ENCODE data around the gene IMMP2L. TPM values are rescaled to one million over a fixed set of nuclear protein-coding genes. Genes with fewer than 3 reads are reported as not detected.

The IMMP2L gene
- total RNA-seq, 4 donors from 2014 or later: 19.0 to 37.2 (median 21.3) TPM

GRCh38 chr7:111477462-111478225, 84.6 kb downstream of the IMMP2L start:
- no peak for TF ChIP-seq CTCF (IDR thresholded peaks at IDR 0.05; ENCODE audit: low read depth)

DNA sequence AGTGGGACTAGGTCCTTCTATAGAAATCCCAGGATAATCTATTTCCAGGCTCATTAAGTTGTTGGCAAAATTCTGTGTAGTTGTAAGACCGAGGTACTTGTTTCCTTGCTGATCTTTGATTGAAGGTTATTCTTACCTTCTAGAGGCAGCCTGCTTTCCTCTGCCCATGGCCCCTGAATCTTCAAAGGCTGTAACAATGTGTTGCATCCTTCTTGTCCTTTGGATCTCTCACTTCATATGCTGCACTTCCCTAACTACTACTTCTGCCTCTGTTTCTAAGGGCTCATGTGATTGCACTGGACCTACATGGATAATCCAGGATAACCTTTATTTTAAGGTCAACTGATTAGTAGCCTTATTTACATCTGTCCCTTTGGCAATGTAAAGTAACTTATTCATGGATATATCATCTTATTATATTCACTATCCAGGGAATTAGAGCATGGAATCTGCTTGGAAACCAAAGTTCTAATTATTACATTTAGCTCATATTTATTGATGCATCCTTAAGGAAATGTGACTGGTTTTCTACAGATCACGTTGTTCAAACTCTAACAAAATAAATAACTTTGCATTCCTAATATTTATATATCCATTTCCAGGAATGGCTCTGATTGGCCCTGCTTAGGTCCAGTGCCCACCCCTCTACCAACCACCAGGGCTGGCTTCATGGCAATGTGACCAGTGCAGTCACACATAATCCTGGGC, 85.6 kb downstream of the IMMP2L start:
- TF ChIP-seq CTCF (IDR thresholded peaks at IDR 0.05; ENCODE audit: low read depth): no peak

GRCh38 chr7:111475959-111476358, 86.3 kb downstream of the IMMP2L start:
- no peak for TF ChIP-seq CTCF (IDR thresholded peaks at IDR 0.05; ENCODE audit: low read depth)

GRCh38 chr7:111475419-111475748, 86.9 kb downstream of the IMMP2L start:
- no peak for TF ChIP-seq CTCF (IDR thresholded peaks at IDR 0.05; ENCODE audit: low read depth)

GRCh38 chr7:111474723-111475418, 87.4 kb downstream of the IMMP2L start:
- no peak for TF ChIP-seq CTCF (IDR thresholded peaks at IDR 0.05; ENCODE audit: low read depth)

DNA sequence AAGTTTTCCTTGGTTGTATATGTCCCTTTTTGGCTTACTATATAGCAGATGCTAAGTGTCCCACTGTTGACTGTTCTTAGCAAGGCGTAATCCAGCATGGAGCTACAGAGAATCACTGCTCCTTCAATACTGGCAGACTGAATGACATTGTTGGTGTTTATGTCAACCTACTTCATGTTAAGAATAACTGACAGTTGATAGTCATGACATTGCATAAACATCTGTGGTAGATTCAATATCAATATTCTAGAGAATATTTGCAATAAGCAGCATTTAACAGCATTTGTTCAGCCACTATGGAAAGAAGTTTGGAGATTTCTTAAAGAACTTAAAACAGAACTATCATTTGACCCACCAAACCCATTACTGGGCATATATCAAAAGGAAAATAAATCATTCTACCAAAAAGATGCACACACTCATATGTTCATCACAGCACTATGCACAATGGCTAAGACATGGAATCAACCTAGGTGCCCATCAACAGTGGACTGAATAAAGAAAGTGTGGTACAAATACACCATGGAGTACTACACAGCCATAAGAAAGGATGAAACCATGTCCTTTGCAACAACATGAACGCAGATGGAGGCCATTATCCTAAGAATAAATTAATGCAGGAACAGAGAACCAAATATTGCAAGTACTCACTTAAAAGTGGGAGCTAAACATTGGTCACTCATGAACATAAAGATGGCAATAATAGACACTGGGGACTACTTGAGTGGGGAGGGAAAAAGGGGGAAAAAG, 88.7 kb downstream of the IMMP2L start:
- TF ChIP-seq CTCF (IDR thresholded peaks at IDR 0.05; ENCODE audit: low read depth): no peak

All from subcutaneous adipose tissue (tissue), 4 donors.